Measurements from ENCODE around the gene CALHM5. TPM values are rescaled to one million over a fixed set of nuclear protein-coding genes. Genes with fewer than 3 reads are reported as not detected.

The CALHM5 gene
- total and polyA plus RNA-seq, 2 experiments from 2014 or later: 0.51 to 9.8 TPM

DNA sequence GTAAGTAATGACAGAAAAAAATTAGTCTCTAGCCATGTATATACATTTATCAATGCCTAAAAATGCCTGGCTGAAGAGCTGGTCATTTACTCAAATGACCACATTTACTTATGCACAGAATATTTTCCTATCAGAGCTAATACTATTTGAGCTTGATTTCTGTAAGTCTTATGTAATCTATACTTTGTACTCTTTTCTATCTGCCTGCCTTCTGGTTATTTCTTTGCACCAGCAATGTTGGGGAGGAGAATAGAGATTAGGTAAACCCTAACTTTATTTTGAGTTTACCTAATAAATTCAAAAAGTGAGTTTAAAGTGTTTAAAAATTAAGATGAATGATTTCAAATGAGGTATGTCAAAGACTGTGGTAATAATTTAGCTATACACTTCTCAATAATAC, 3.7 kb downstream of the CALHM5 start:
- H3K79me2 ChIP-seq (ENCODE audit: insufficient read depth): peaks cover 38% of the 10 kb centered on the region
- no peak overlapping the region for H3K4me2 ChIP-seq (ENCODE audit: unreplicated experiment)
- no peak overlapping the region for H3K9ac ChIP-seq
- in situ Hi-C loops (cut with MboI): no loop called here
- H4K20me1 ChIP-seq (ENCODE audit: insufficient read depth): no peaks in the 10 kb centered on the region
- no peaks in the 10 kb centered on the region for H3K36me3 ChIP-seq (ENCODE audit: low read depth)
- DNase-seq: no peak
- no peak overlapping the region for H2AFZ ChIP-seq
- TF ChIP-seq EZH2phosphoT487 (IDR thresholded peaks at IDR 0.05; ENCODE audit: insufficient read depth, low read depth) (no peak), EZH2 (IDR thresholded peaks at IDR 0.05; ENCODE audit: insufficient read depth, poor library complexity, severe bottlenecking) (no peak)
- no peak overlapping the region for H3K27ac ChIP-seq
- no peaks in the 10 kb centered on the region for H3K9me3 ChIP-seq (ENCODE audit: low read depth)
- no peaks in the 10 kb centered on the region for H3K27me3 ChIP-seq (replicated peaks; ENCODE audit: insufficient read depth)
- H3K9me2 ChIP-seq (ENCODE audit: insufficient read depth): no peaks in the 10 kb centered on the region
- H3K4me3 ChIP-seq: no peak overlapping the region
- H3K4me1 ChIP-seq (ENCODE audit: insufficient read depth): peaks cover 13% of the 10 kb centered on the region
- H3F3A ChIP-seq (ENCODE audit: insufficient read depth): peaks cover 17% of the 10 kb centered on the region

DNA sequence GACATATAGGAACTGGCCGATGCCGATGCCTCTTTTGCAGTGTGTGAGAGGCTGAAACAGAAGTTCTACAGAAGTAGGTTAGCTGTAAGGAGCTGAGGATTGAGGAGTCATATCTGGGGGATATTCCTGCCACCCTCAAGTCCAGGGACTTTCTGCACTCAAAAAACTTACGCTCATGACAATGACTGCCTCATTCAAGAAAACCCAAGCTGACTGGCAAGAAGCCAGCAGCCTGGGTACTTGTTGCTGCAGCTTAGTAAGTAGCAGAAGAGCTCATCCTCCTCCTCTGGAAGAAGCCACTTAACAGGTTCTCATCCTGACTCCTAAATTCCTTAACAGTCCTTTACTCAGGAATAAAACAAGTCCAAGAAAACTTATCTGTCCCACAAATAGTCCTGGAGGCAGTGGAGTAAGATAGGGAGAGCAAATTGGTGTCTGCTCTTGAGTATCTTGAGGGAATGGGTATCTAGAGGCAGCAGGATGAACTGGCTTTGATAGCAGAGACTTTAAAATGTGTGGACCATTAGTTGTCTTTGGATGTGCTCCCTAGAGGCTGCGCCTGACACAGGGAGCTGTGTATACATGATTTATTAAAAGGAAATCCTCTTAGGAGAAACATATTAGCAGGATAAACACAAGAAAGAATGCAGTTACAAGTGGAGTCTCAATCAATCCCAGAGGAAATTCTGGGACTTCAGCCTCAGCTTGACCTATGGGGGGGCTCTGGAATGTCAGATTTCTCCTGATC, 7.4 kb downstream of the CALHM5 start:
- peaks cover 1% of the 10 kb centered on the region; the same call in 1 of the 2 replicates for H3K4me1 ChIP-seq (ENCODE audit: insufficient read depth)
- H3K9me2 ChIP-seq (ENCODE audit: insufficient read depth): no peaks in the 10 kb centered on the region
- DNase-seq: no peak
- no peaks in the 10 kb centered on the region for H3F3A ChIP-seq (ENCODE audit: insufficient read depth)
- H3K79me2 ChIP-seq (ENCODE audit: insufficient read depth): peaks cover 25% of the 10 kb centered on the region
- in situ Hi-C loops (cut with MboI): no loop called here
- WGBS, 2 experiments (ENCODE audit: low coverage in 1 of 2, low lambda C conversion rate in 2 of 2, missing lambda C conversion rate in 2 of 2): 92 to 97% methylated on average over 4 of the region's 4 CpGs
- no peaks in the 10 kb centered on the region for H4K20me1 ChIP-seq (ENCODE audit: insufficient read depth)
- H3K9me3 ChIP-seq (ENCODE audit: low read depth): no peaks in the 10 kb centered on the region
- TF ChIP-seq EZH2phosphoT487 (IDR thresholded peaks at IDR 0.05; ENCODE audit: insufficient read depth, low read depth): no peak
- no peak for TF ChIP-seq EZH2 (IDR thresholded peaks at IDR 0.05; ENCODE audit: insufficient read depth, poor library complexity, severe bottlenecking)
- H3K9ac ChIP-seq: no peak overlapping the region
- H3K4me3 ChIP-seq: no peak overlapping the region
- H3K27me3 ChIP-seq (replicated peaks; ENCODE audit: insufficient read depth): no peaks in the 10 kb centered on the region
- H3K4me2 ChIP-seq (ENCODE audit: unreplicated experiment): no peak overlapping the region
- no peak overlapping the region for H3K27ac ChIP-seq
- H2AFZ ChIP-seq: no peak overlapping the region
- H3K36me3 ChIP-seq (ENCODE audit: low read depth): no peaks in the 10 kb centered on the region

DNA sequence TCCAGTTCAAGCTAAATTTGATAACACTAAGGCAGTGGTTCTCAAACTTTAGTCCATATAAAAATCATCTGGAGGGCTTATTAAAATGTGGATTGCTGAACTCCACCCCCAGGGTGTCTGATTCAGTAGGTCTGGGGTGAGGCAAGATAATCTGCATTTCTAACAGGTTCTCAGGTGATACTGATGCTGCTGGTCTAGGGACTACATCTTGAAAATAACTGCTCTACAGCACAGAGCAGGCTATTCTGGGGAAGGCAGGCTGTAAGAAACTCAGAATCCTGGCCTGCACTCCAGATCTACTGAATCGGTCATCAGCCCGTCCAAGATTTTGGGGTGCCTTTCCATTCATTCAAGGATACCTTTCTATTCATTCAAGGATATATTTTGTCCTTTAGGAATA, 11.5 kb downstream of the CALHM5 start:
- H3K27me3 ChIP-seq (replicated peaks; ENCODE audit: insufficient read depth): no peaks in the 10 kb centered on the region
- H3K36me3 ChIP-seq (ENCODE audit: low read depth): no peaks in the 10 kb centered on the region
- H3K9me3 ChIP-seq (ENCODE audit: low read depth): no peaks in the 10 kb centered on the region
- H2AFZ ChIP-seq: no peak overlapping the region; the same call in 1 of the 2 replicates
- no peak for TF ChIP-seq EZH2 (IDR thresholded peaks at IDR 0.05; ENCODE audit: insufficient read depth, poor library complexity, severe bottlenecking)
- TF ChIP-seq EZH2phosphoT487 (IDR thresholded peaks at IDR 0.05; ENCODE audit: insufficient read depth, low read depth): no peak
- no peaks in the 10 kb centered on the region for H3K4me1 ChIP-seq (ENCODE audit: insufficient read depth)
- H3K27ac ChIP-seq: no peak overlapping the region
- 67 to 83% methylated on average over 2 of the region's 2 CpGs for WGBS, 2 experiments (ENCODE audit: low coverage in 1 of 2, low lambda C conversion rate in 2 of 2, missing lambda C conversion rate in 2 of 2)
- H3K9me2 ChIP-seq (ENCODE audit: insufficient read depth): no peaks in the 10 kb centered on the region
- in situ Hi-C loops (cut with MboI): no loop called here
- DNase-seq: no peak
- no peak overlapping the region for H3K9ac ChIP-seq
- no peaks in the 10 kb centered on the region for H3F3A ChIP-seq (ENCODE audit: insufficient read depth)
- no peak overlapping the region for H3K4me3 ChIP-seq
- no peak overlapping the region for H3K4me2 ChIP-seq (ENCODE audit: unreplicated experiment)
- H4K20me1 ChIP-seq (ENCODE audit: insufficient read depth): no peaks in the 10 kb centered on the region
- H3K79me2 ChIP-seq (ENCODE audit: insufficient read depth): no peaks in the 10 kb centered on the region

DNA sequence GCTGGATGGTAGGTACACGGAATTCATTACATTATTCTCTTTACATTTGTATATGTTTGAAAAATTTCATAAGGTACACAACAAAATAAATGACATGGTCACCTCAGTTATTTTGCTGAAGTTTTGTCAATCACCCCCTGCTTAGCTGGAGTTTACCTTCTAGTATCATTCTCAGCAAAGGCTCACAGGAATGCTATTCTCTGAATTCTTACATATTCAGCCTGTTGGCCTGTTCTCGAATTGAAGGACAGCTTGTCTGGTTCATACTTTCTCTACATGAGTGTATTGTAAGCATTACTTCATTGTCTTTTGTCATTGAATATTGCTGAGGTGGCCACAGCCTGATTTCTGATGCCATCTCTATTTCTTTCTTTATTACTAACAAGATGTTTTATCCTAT, 12.8 kb downstream of the CALHM5 start:
- no peak overlapping the region for H3K4me2 ChIP-seq (ENCODE audit: unreplicated experiment)
- H4K20me1 ChIP-seq (ENCODE audit: insufficient read depth): no peaks in the 10 kb centered on the region
- H3F3A ChIP-seq (ENCODE audit: insufficient read depth): no peaks in the 10 kb centered on the region
- no peaks in the 10 kb centered on the region for H3K9me3 ChIP-seq (ENCODE audit: low read depth)
- no peak overlapping the region for H3K27ac ChIP-seq
- in situ Hi-C loops (cut with MboI): no loop called here
- TF ChIP-seq EZH2 (IDR thresholded peaks at IDR 0.05; ENCODE audit: insufficient read depth, poor library complexity, severe bottlenecking) (no peak), EZH2phosphoT487 (IDR thresholded peaks at IDR 0.05; ENCODE audit: insufficient read depth, low read depth) (no peak)
- no peaks in the 10 kb centered on the region for H3K79me2 ChIP-seq (ENCODE audit: insufficient read depth)
- H3K36me3 ChIP-seq (ENCODE audit: low read depth): no peaks in the 10 kb centered on the region
- H3K9ac ChIP-seq: no peak overlapping the region
- 89 to 90% methylated on average over 2 of the region's 2 CpGs for WGBS, 2 experiments (ENCODE audit: low coverage in 1 of 2, low lambda C conversion rate in 2 of 2, missing lambda C conversion rate in 2 of 2)
- H2AFZ ChIP-seq: no peak overlapping the region
- no peak for DNase-seq
- H3K27me3 ChIP-seq (replicated peaks; ENCODE audit: insufficient read depth): no peaks in the 10 kb centered on the region
- no peak overlapping the region for H3K4me3 ChIP-seq
- peaks cover 11% of the 10 kb centered on the region for H3K4me1 ChIP-seq (ENCODE audit: insufficient read depth)
- H3K9me2 ChIP-seq (ENCODE audit: insufficient read depth): no peaks in the 10 kb centered on the region
